K562 (cell line): ENCODE measurements around the gene ZNF564. TPM values are rescaled to one million over a fixed set of nuclear protein-coding genes. Genes with fewer than 3 reads are reported as not detected.

Experiments used
- ATAC-seq: fragments of 200-7000 bp; cut with Tn5 transposase; 3 replicates; pipeline ENCODE4 v1.9.1; 2020; ENCODE audit warnings: moderate library complexity
- BruUV-seq: library from RNA; stranded (reverse); fragments of 400-500 nt; replicated peaks from 2 replicates; lab custom pipeline; 2021; lab: Mats Ljungman, UMichigan
- CTCF ChIA-PET: fragments of 300-600 bp; formaldehyde crosslinking; extraction: SDS; loops from one replicate; lab custom pipeline; 2021; ENCODE audit warnings: low intra/inter-chr PET ratio; lab: Yijun Ruan, JAX
- POLR2A ChIA-PET: fragments of 300-600, 350-650 bp; sonication (Branson Sonifier 250); formaldehyde crosslinking; extraction: SDS; loops from one replicate; lab custom pipeline; 2021; ENCODE audit warnings: antibody characterized with exemption, inconsistent platforms; lab: Yijun Ruan, JAX
- DNase-seq, 4 experiments: peaks; one replicate each; pipeline versions ENCODE4 v3.0.0 to v3.0.0-alpha.2; 2011 to 2018; ENCODE audit warnings: low spot score in 3 of 4, mixed read lengths in 3 of 4; ENCODE audit errors: extremely low read depth in 1 of 4
- FAIRE-seq: peaks from 2 replicates; lab custom pipeline; 2011; peaks lifted over from hg19 to GRCh38; lab: Jason Lieb, UNC
- H2AFZ ChIP-seq: 2 replicates; pipeline ENCODE4 v1.6.0; 2011; ENCODE audit warnings: low read depth, low read length, control low read depth, inconsistent platforms
- H3K27ac ChIP-seq: fragments of 200-600 bp; 3 replicates; pipeline ENCODE4 v1.8.0; 2011; ENCODE audit warnings: low read depth, mild to moderate bottlenecking, control low read depth, inconsistent platforms, low read length, moderate library complexity, mixed read lengths; ENCODE audit errors: extremely low read depth
- H3K27me3 ChIP-seq, 2 experiments: fragments of 300-600 bp in 1 of 2; 2 replicates in 1 of 2; 3 replicates in 1 of 2; pipeline versions ENCODE4 v1.6.0 to v1.8.0; 2011; ENCODE audit warnings: inconsistent platforms in 2 of 2, low read length in 2 of 2, mild to moderate bottlenecking in 1 of 2, mixed read lengths in 1 of 2, moderate library complexity in 1 of 2; ENCODE audit not compliant: control insufficient read depth in 2 of 2, insufficient read depth in 2 of 2
- H3K36me3 ChIP-seq: fragments of 300-600 bp; 3 replicates; pipeline ENCODE4 v1.8.0; 2011; ENCODE audit warnings: mild to moderate bottlenecking, low read length, inconsistent platforms; ENCODE audit not compliant: control insufficient read depth, insufficient read depth
- H3K4me1 ChIP-seq, 2 experiments: fragments of 200-600 bp in 1 of 2; replicated peaks in 1 of 2; 2 replicates in 1 of 2; 3 replicates in 1 of 2; pipeline versions ENCODE4 v1.5.1 to v1.8.0; 2011; ENCODE audit warnings: inconsistent platforms in 2 of 2, low read length in 2 of 2, mild to moderate bottlenecking in 1 of 2, mixed read lengths in 1 of 2, moderate library complexity in 1 of 2; ENCODE audit not compliant: control insufficient read depth in 2 of 2, insufficient read depth in 2 of 2
- H3K4me2 ChIP-seq: 2 replicates; pipeline ENCODE4 v1.6.1; 2011; ENCODE audit warnings: low read length, control low read depth, inconsistent platforms, mixed read lengths; ENCODE audit not compliant: insufficient read depth
- H3K4me3 ChIP-seq: fragments of 200-600 bp; sonication (generic), shearing (Covaris generic); 2 replicates; pipeline ENCODE4 v1.5.1; 2016; ENCODE audit warnings: control low read depth, inconsistent platforms
- H3K79me2 ChIP-seq: fragments of 200-600 bp; 3 replicates; pipeline ENCODE4 v1.8.0; 2011; ENCODE audit warnings: low read length, inconsistent platforms; ENCODE audit not compliant: control insufficient read depth, insufficient read depth
- H3K9ac ChIP-seq, 2 experiments: 2 replicates each; pipeline versions ENCODE4 v1.6.0 to v1.6.1; 2011; ENCODE audit warnings: low read depth in 2 of 2, low read length in 2 of 2, control low read depth in 1 of 2, inconsistent platforms in 1 of 2, mild to moderate bottlenecking in 1 of 2, mixed read lengths in 1 of 2; ENCODE audit not compliant: insufficient read depth in 1 of 2
- H3K9me1 ChIP-seq: one replicate; pipeline ENCODE4 v1.6.0; 2011; ENCODE audit warnings: inconsistent platforms, mild to moderate bottlenecking, low read length, moderate library complexity; ENCODE audit not compliant: control insufficient read depth, insufficient read depth
- H3K9me3 ChIP-seq: replicated peaks from 2 replicates; pipeline ENCODE4 v1.5.1; 2011; ENCODE audit warnings: low read depth, low read length, inconsistent platforms; ENCODE audit not compliant: control insufficient read depth, insufficient read depth
- H4K20me1 ChIP-seq: replicated peaks from 2 replicates; pipeline ENCODE4 v1.6.1; 2011; ENCODE audit warnings: low read length, inconsistent platforms, mixed read lengths; ENCODE audit not compliant: control insufficient read depth, insufficient read depth
- RBM22 ChIP-seq: fragments of 200-400 bp; formaldehyde crosslinking; IDR thresholded peaks from 2 replicates; pipeline ENCODE4 v1.6.1; 2018; ENCODE audit warnings: low read length, low read depth; ENCODE audit not compliant: poor library complexity, severe bottlenecking
- SPI1 ChIP-seq: IDR thresholded peaks from 2 replicates; pipeline ENCODE4 v1.6.1; 2011; ENCODE audit warnings: low read depth, low read length, control low read depth, borderline replicate concordance
- STAT5A ChIP-seq: IDR thresholded peaks from 2 replicates; pipeline ENCODE4 v1.6.1; 2012; ENCODE audit warnings: low read length, inconsistent platforms, borderline replicate concordance
- ZNF274 ChIP-seq: IDR thresholded peaks from 2 replicates; pipeline ENCODE4 v1.6.1; 2011; ENCODE audit warnings: low read depth, mild to moderate bottlenecking, low read length, moderate library complexity, borderline replicate concordance
- ZNF57 ChIP-seq: fragments of 450-650 bp; formaldehyde crosslinking; IDR thresholded peaks from 2 replicates; pipeline ENCODE4 v1.4.0; 2020; ENCODE audit warnings: mild to moderate bottlenecking, moderate library complexity
- WGBS: fragments of 100-300 bp; shearing (Covaris generic); methylation state at CpG from one replicate; pipeline ENCODE4 v1.1.6; 2016; ENCODE audit warnings: low coverage, mixed read lengths; ENCODE audit not compliant: insufficient coverage; ENCODE audit errors: missing lambda C conversion rate; 5-methylcytosine and 5-hydroxymethylcytosine counted together
- in situ Hi-C: fragments of 300-500 bp; cut with MboI; formaldehyde crosslinking; loops from 4 replicates; pipeline ENCODE4 v1.15.0; 2018; ENCODE audit warnings: inconsistent platforms, mixed read lengths
- intact Hi-C: fragments of 100-400 bp; cut with micrococcal nuclease; formaldehyde crosslinking; loops from 2 replicates; pipeline ENCODE4 v1.14.2; 2022
- polyA plus RNA-seq, 8 experiments: library from polyadenylated mRNA; depleted of rRNA in 4 of 8; stranded (reverse) in 5 of 8; unstranded in 3 of 8; fragments of >200 nt; fragmentation: Nextera tagmentation in 2 of 8; fragmentation: Illumina TruSeq in 1 of 8; extraction: Ambion mirVana in 2 of 8; extraction: Trizol in 1 of 8; gene quantifications; 2 replicates each; pipeline versions ENCODE4 v1.2.1 to v1.2.3, GENCODE V29; 2011 to 2014; ENCODE audit warnings: inconsistent platforms in 1 of 8, missing spikeins in 1 of 8
- total RNA-seq, 7 experiments: library from RNA; depleted of rRNA in 6 of 7; stranded (reverse); fragments of >200 nt in 6 of 7; fragmentation: Illumina TruSeq in 2 of 7; extraction: Trizol in 2 of 7; gene quantifications; 2 replicates each; pipeline versions ENCODE4 v1.2.1 to v1.2.3, GENCODE V29; 2011 to 2021; ENCODE audit warnings: low replicate concordance in 1 of 7
- TF ChIP-seq, protein P1 (sequence below): fragments of 450-650 bp; formaldehyde crosslinking; IDR thresholded peaks from 2 replicates; pipeline ENCODE4 v1.4.0; 2020; ENCODE audit warnings: mild to moderate bottlenecking, moderate library complexity
- TF ChIP-seq, protein P2 (sequence below): fragments of 450-650 bp; IDR thresholded peaks from 2 replicates; pipeline ENCODE4 v1.6.1; 2018; ENCODE audit warnings: mild to moderate bottlenecking, low read depth; ENCODE audit not compliant: partially characterized antibody

Gene ZNF564
- total and polyA plus RNA-seq, 9 of the 15 experiments (the other 6 are each of a cell fraction or from before 2014, with no cell fraction given), result 1.4 to 8.1 (median 5.6) TPM

DNA sequence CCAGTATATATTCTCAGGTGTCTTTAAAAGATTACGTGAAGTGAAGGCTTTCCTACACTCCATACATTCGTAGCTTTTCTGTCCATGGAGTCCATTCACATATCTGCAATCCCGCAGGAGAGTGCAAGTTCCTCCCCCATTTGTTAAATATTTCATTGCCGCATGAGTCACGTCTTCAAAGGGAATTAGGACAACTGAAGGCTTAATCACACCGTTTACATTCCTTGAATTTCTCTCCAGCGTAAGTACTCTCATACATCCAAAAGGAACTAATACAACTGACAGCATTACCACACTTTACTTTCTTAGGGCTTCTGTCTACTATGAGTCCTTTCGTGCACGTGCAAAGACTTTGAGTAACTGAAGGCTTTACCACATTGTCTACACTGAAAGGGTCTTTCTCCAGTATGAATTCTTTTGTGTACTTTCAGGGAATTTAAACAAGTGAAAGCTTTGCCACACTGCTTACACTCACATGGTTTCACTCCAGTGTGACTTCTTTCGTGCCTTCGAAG, 29.0 kb upstream of the ZNF564 start:
- Histone ChIP-seq H3K4me2 (no peak overlapping the region), H3K4me3 (no peak overlapping the region), H3K27ac (no peak overlapping the region), H4K20me1 (no peaks in the 10 kb centered on the region), H3K9me3 (peaks cover 18% of the 10 kb centered on the region), H3K79me2 (no peaks in the 10 kb centered on the region), H3K36me3 (peaks cover 19% of the 10 kb centered on the region), H3K9me1 (no peaks in the 10 kb centered on the region), H3K27me3 (no peaks in the 10 kb centered on the region), H3K9ac (no peak overlapping the region), H2AFZ (no peak overlapping the region), H3K4me1 (no peaks in the 10 kb centered on the region; a peak in 1 of 5 replicates)
- intact Hi-C loops (no loop called here), in situ Hi-C loops (no loop called here)
- TF ChIP-seq RBM22 (no peak), ZNF274 (0 out of 2 replicates have a peak, but pooled peaks have one; percentile 20), SPI1 (no peak), STAT5A (no peak), ZNF57 (CRISPR knock-in tag) (no peak)
- TF ChIP-seq, protein P1, sequence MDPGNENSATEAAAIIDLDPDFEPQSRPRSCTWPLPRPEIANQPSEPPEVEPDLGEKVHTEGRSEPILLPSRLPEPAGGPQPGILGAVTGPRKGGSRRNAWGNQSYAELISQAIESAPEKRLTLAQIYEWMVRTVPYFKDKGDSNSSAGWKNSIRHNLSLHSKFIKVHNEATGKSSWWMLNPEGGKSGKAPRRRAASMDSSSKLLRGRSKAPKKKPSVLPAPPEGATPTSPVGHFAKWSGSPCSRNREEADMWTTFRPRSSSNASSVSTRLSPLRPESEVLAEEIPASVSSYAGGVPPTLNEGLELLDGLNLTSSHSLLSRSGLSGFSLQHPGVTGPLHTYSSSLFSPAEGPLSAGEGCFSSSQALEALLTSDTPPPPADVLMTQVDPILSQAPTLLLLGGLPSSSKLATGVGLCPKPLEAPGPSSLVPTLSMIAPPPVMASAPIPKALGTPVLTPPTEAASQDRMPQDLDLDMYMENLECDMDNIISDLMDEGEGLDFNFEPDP (CRISPR knock-in tag), result no peak
- TF ChIP-seq, protein P2, sequence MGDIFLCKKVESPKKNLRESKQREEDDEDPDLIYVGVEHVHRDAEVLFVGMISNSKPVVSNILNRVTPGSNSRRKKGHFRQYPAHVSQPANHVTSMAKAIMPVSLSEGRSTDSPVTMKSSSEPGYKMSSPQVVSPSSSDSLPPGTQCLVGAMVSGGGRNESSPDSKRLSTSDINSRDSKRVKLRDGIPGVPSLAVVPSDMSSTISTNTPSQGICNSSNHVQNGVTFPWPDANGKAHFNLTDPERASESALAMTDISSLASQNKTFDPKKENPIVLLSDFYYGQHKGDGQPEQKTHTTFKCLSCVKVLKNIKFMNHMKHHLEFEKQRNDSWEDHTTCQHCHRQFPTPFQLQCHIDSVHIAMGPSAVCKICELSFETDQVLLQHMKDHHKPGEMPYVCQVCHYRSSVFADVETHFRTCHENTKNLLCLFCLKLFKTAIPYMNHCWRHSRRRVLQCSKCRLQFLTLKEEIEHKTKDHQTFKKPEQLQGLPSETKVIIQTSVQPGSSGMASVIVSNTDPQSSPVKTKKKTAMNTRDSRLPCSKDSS, result no peak
- 91% methylated on average over 11 of the region's 11 CpGs for WGBS
- BruUV-seq, result no TSS peak
- ChIA-PET POLR2A (no interaction called here), CTCF (no interaction called here)
- DNase-seq (no peak), ATAC-seq (no peak), FAIRE-seq (no peak)
